Activated gamma-delta T cell treated with Interleukin-2 at 50 U/mL for 16 hours (primary cell): ENCODE measurements around the gene OSBPL5.
A peak's percentile ranks its signal among the peaks of the same experiment; 100 is the strongest.

ENCODE experiments used
- DNase-seq: peaks from one replicate; pipeline ENCODE4 v3.0.0-alpha.2; 2020

Gene OSBPL5

GRCh38 chr11:3049430-3050243 is 115.5 kb downstream of the OSBPL5 start:
- DNase-seq = peak; percentile 65

GRCh38 chr11:3047637-3048036 is 117.5 kb downstream of the OSBPL5 start:
- no peak for DNase-seq

- DNase-seq = no peak
Observed at GRCh38 chr11:3046641-3047040, 118.5 kb downstream of the OSBPL5 start.

GRCh38 chr11:3046190-3046589 is 118.9 kb downstream of the OSBPL5 start:
- DNase-seq = no peak

GRCh38 chr11:3044915-3045314 is 120.2 kb downstream of the OSBPL5 start:
- DNase-seq = no peak

GRCh38 chr11:3044004-3044403 is 121.1 kb downstream of the OSBPL5 start:
- DNase-seq = no peak

- DNase-seq = no peak
Observed at GRCh38 chr11:3043315-3043871, 121.7 kb downstream of the OSBPL5 start.

GRCh38 chr11:3042496-3043314 is 122.4 kb downstream of the OSBPL5 start:
- DNase-seq = no peak

- no peak for DNase-seq
Observed at GRCh38 chr11:3041699-3042441, 123.2 kb downstream of the OSBPL5 start.

- no peak for DNase-seq
Observed at GRCh38 chr11:3040881-3041280, 124.2 kb downstream of the OSBPL5 start.

GRCh38 chr11:3037945-3038271 is 127.2 kb downstream of the OSBPL5 start:
- DNase-seq = no peak
